ENCODE data around the gene LAMB2.

LAMB2 gene
- 0 to 8.3 (median 0.19) reads per million in 9 experiments for total RNA-seq

- DNase-seq, result no peak
Measured at GRCh38 chr3:49132437-49133225, at the start of gene LAMB2. Gene LAMB2 (minus strand): TSS chr3:49133050. CDS start chr3:49132867, 183 bp downstream.

DNA sequence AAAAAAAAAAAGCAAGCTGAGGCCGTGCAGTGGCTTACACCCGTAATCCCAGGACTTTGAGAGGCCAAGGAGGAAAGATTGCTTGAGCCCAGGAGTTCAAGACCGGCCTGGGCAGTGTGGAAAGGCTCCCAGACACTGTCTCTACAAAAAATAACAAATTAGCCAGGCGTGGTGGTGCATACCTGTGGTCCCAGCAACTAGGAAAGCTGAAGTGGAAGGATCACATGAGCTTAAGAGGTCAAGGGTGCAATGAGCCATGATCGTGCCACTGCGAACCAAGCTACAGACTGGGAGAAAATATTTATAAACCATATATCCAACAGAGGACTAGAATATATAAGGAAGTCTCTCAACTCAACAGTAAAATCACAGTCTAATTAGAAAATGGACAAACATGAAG, 48.5 kb upstream of the LAMB2 start:
- Mint-ChIP-seq H3K4me1 (ENCODE audit: low read depth in 2 of 2) (peaks cover 0 to 3% of the 10 kb centered on the region in 2 donors), H3K9me3 (no peaks in the 10 kb centered on the region), H3K36me3 (ENCODE audit: insufficient read depth) (no peaks in the 10 kb centered on the region), H3K4me3 (no peak overlapping the region), H3K27me3 (peaks cover 24 to 47% of the 10 kb centered on the region in 2 donors), H3K27ac (no peak overlapping the region)
- DNase-seq (no peak), ATAC-seq (replicated peaks) (no peak)

More at GRCh38 chr3:49132437-49133225, at the start of gene LAMB2:
- Mint-ChIP-seq H3K9me3 (no peaks in the 10 kb centered on the region), H3K27ac (no peak within 1 kb of the TSS), H3K27me3 (peaks cover 11 to 35% of the 10 kb centered on the region in 2 donors), H3K4me3 (no peak within 1 kb of the TSS), H3K4me1 (ENCODE audit: low read depth in 2 of 2) (peaks cover 0 to 4% of the 10 kb centered on the region in 2 donors), H3K36me3 (ENCODE audit: insufficient read depth) (no peaks in the 10 kb centered on the region)
- ATAC-seq (replicated peaks), result no peak

- Mint-ChIP-seq H3K4me3 (no peak overlapping the region), H3K4me1 (ENCODE audit: low read depth in 2 of 2) (peaks cover 0 to 3% of the 10 kb centered on the region in 2 donors), H3K27ac (no peak overlapping the region), H3K27me3 (peaks cover 24 to 47% of the 10 kb centered on the region in 2 donors), H3K9me3 (no peaks in the 10 kb centered on the region), H3K36me3 (ENCODE audit: insufficient read depth) (no peaks in the 10 kb centered on the region)
- DNase-seq (no peak), ATAC-seq (replicated peaks) (no peak)
Measured at GRCh38 chr3:49180116-49180515, 47.3 kb upstream of the LAMB2 start.

DNA sequence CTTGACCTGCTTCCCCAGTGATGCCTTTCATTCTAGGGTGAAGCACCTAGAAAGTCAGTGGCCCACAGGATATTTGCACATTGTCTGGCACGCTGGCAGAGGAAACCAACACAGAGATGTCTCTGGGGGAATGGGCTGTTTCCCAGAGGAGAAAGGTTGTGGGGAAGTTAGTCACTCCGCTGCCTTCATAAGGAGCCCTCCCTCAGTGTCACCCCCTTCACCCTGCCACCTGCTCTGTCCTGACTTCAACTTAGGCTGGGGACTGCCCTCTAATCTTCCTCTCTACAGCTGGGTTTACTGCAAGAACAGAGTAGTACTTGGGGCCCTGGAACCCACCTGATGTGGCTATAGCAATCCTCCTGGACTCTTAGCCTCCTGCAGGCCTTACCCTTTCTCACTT, 44.2 kb upstream of the LAMB2 start:
- ATAC-seq (replicated peaks), result no peak
- no peak for DNase-seq
- Mint-ChIP-seq H3K27ac (no peak overlapping the region), H3K4me1 (ENCODE audit: low read depth in 2 of 2) (peaks cover under 1 to 5% of the 10 kb centered on the region in 2 donors), H3K27me3 (peaks cover 24 to 39% of the 10 kb centered on the region in 2 donors), H3K9me3 (no peaks in the 10 kb centered on the region), H3K36me3 (ENCODE audit: insufficient read depth) (no peaks in the 10 kb centered on the region), H3K4me3 (no peak overlapping the region)

DNA sequence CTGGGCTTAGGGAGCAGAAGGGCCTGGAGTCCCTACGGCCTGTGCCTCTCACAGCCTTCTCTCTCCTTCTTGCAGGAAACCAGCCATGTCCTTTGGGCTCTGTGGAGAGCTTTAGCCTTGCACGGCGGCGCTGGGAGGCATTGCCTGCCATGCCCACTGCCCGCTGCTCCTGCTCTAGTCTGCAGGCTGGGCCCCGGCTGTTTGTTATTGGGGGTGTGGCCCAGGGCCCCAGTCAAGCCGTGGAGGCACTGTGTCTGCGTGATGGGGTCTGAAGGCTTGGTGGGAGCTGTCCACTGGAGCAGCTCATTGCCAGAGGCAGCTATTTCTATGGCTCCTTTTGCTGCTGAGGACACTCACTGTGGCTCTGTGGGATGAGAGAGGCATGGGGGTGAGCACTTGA, 42.7 kb upstream of the LAMB2 start:
- ATAC-seq (replicated peaks), result no peak
- H3K4me3 Mint-ChIP-seq, result no peak overlapping the region
- H3K27me3 Mint-ChIP-seq, result peaks cover 15 to 29% of the 10 kb centered on the region in 2 donors
- H3K9me3 Mint-ChIP-seq, result no peaks in the 10 kb centered on the region
- H3K36me3 Mint-ChIP-seq (ENCODE audit: insufficient read depth), result no peaks in the 10 kb centered on the region
- no peak overlapping the region for H3K27ac Mint-ChIP-seq
- peaks cover 7 to 9% of the 10 kb centered on the region in 2 donors for H3K4me1 Mint-ChIP-seq (ENCODE audit: low read depth in 2 of 2)
- DNase-seq, result no peak

DNA sequence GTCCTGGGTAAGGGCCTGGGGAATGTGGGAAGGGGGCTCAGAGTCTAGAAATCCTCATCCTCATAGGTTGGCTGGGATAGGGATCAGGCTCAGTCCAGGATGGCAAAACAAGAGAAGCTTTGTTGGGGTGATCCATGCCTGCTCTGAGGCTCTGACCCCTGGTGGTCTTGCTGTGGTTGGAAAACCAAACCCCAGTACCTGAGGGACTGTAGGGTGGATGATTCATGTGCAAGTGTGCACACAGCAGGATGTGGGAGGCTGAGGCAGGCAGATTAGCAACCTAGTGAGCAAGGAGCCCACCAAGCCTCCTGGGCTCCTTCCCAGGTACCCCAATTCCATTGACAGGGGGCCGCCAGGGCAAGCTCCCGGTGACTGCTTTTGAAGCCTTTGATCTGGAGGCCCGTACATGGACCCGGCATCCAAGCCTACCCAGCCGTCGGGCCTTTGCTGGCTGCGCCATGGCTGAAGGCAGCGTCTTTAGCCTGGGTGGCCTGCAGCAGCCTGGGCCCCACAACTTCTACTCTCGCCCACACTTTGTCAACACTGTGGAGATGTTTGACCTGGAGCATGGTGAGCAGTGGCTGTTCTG, 41.6 kb upstream of the LAMB2 start:
- DNase-seq (no peak), ATAC-seq (replicated peaks) (no peak)
- Mint-ChIP-seq H3K9me3 (no peaks in the 10 kb centered on the region), H3K4me3 (no peak overlapping the region), H3K27me3 (peaks cover 12 to 24% of the 10 kb centered on the region in 2 donors), H3K4me1 (ENCODE audit: low read depth in 2 of 2) (peaks cover 7 to 9% of the 10 kb centered on the region in 2 donors), H3K27ac (no peak overlapping the region), H3K36me3 (ENCODE audit: insufficient read depth) (no peaks in the 10 kb centered on the region)

GRCh38 chr3:49173792-49174170, 40.9 kb upstream of the LAMB2 start:
- Mint-ChIP-seq H3K4me3 (no peak overlapping the region), H3K9me3 (no peaks in the 10 kb centered on the region), H3K27ac (no peak overlapping the region), H3K4me1 (ENCODE audit: low read depth in 2 of 2) (peaks cover 7 to 9% of the 10 kb centered on the region in 2 donors), H3K27me3 (peaks cover 5 to 17% of the 10 kb centered on the region in 2 donors), H3K36me3 (ENCODE audit: insufficient read depth) (no peaks in the 10 kb centered on the region)
- ATAC-seq (replicated peaks), result no peak
- no peak for DNase-seq

DNA sequence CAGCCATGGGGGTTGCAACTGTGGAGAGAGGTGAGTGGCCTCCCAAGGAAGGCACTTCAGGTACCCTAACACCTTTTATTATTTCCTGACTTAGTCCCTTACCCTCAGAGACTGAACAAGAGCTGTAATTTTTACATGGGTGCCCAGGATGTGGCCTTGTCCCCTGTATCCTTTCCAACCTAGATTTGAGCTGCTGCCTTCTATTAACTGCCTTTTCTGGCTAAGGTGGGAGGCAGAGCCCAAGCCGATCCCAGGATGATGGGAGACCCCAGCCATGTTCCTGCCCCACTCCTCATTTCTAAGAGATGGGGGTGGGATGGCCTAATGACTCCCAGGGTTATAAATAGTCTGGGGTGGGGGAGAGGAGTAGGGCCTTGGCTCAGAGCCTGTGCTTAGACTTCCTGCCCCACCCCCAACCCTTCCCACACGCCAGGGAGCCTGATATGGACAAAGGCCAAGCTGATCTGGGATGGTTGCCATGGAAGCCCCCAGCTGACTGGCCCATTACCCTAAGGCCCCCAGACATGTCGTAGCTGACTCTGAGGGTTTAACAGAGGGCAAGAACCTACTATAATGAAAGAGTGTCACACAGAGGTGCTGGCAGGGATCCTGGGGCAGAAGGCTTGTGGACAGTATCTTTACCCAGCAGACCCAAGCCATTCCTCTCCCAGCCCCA, 40.4 kb upstream of the LAMB2 start:
- DNase-seq (no peak), ATAC-seq (replicated peaks) (no peak)
- H3K27me3 Mint-ChIP-seq, result peaks cover 0 to 12% of the 10 kb centered on the region in 2 donors
- no peak overlapping the region for H3K27ac Mint-ChIP-seq
- no peaks in the 10 kb centered on the region for H3K9me3 Mint-ChIP-seq
- peaks cover 7 to 9% of the 10 kb centered on the region in 2 donors for H3K4me1 Mint-ChIP-seq (ENCODE audit: low read depth in 2 of 2)
- no peak overlapping the region for H3K4me3 Mint-ChIP-seq
- no peaks in the 10 kb centered on the region for H3K36me3 Mint-ChIP-seq (ENCODE audit: insufficient read depth)

GRCh38 chr3:49172551-49173041, 39.7 kb upstream of the LAMB2 start:
- Mint-ChIP-seq H3K4me1 (ENCODE audit: low read depth in 2 of 2) (peaks cover 7 to 9% of the 10 kb centered on the region in 2 donors), H3K4me3 (peak overlapping the region in 1 of 2 donors; percentile 83), H3K27ac (no peak overlapping the region), H3K36me3 (ENCODE audit: insufficient read depth) (no peaks in the 10 kb centered on the region), H3K27me3 (peaks cover 0 to 5% of the 10 kb centered on the region in 2 donors), H3K9me3 (no peaks in the 10 kb centered on the region)
- DNase-seq (no peak), ATAC-seq (replicated peaks) (no peak)

DNA sequence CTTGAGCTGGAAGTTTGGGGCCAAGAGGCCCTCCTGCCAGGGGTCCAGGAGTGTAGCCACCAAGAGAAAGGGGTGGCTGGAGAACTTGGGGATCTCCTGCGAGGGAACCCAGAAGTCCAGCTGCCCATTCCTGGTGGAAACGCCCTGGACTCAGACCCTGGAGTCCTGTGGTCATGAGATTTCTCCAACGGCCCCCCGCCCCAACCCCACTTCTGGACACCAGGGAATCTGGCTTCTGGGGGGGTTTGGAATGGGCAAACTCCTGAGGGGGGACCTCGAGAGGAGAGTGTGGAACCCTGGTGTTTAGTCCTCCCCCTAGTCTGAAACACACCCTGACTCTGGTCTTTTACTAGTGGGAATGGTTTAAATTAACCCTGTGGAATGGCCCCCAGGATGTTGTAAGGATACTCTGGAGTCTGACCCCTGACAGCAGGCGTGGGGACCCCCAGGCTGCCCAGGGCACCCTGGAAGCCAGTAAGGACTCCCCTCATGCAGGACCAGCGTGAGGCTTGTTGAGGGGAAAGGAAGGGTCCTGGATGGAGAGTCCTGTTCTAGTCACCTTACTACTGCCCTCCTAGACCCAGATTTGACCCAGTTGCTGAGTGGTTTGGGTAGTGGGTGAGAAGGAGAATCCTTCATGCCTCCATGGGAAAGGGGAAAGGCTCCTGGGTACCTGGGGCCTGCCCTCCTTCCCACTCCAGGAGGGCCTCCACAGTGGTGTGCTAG, 39.1 kb upstream of the LAMB2 start:
- no peak overlapping the region for H3K27ac Mint-ChIP-seq
- peaks cover 7 to 9% of the 10 kb centered on the region in 2 donors for H3K4me1 Mint-ChIP-seq (ENCODE audit: low read depth in 2 of 2)
- no peaks in the 10 kb centered on the region for H3K27me3 Mint-ChIP-seq
- peak overlapping the region; percentile 81 to 83 for H3K4me3 Mint-ChIP-seq
- DNase-seq (no peak), ATAC-seq (replicated peaks) (no peak)
- no peaks in the 10 kb centered on the region for H3K36me3 Mint-ChIP-seq (ENCODE audit: insufficient read depth)
- H3K9me3 Mint-ChIP-seq, result no peaks in the 10 kb centered on the region

- H3K9me3 Mint-ChIP-seq, result no peaks in the 10 kb centered on the region
- DNase-seq (peak; percentile 83 to 89 (median 84)), ATAC-seq (replicated peaks) (peak; percentile 84)
- peak within 1 kb of the TSS; percentile 81 to 83 for H3K4me3 Mint-ChIP-seq
- H3K27me3 Mint-ChIP-seq, result no peaks in the 10 kb centered on the region
- peak within 1 kb of the TSS; percentile 10 to 58 for H3K27ac Mint-ChIP-seq
- H3K36me3 Mint-ChIP-seq (ENCODE audit: insufficient read depth), result peaks cover 2% of the 10 kb centered on the region
- H3K4me1 Mint-ChIP-seq (ENCODE audit: low read depth in 2 of 2), result peaks cover 9 to 11% of the 10 kb centered on the region in 2 donors
Measured at GRCh38 chr3:49171119-49171774, 38.4 kb upstream of the LAMB2 start, which contains the start of gene KLHDC8B. Gene KLHDC8B (plus strand): TSS chr3:49171598. CDS start chr3:49172770, 1,172 bp downstream.

GRCh38 chr3:49170744-49171118, 37.9 kb upstream of the LAMB2 start:
- DNase-seq (no peak), ATAC-seq (replicated peaks) (no peak)
- Mint-ChIP-seq H3K27ac (peak overlapping the region; percentile 10 to 58), H3K4me3 (peak overlapping the region; percentile 81 to 83), H3K27me3 (no peaks in the 10 kb centered on the region), H3K9me3 (no peaks in the 10 kb centered on the region), H3K36me3 (ENCODE audit: insufficient read depth) (peaks cover 5% of the 10 kb centered on the region), H3K4me1 (ENCODE audit: low read depth in 2 of 2) (peaks cover 9 to 13% of the 10 kb centered on the region in 2 donors)
